ENCODE data around the gene C5. TPM values are rescaled to one million over a fixed set of nuclear protein-coding genes. Genes with fewer than 3 reads are reported as not detected.

The C5 gene
- total and polyA plus RNA-seq, 8 donors: 5.2 to 29.9 (median 14.6) TPM

GRCh38 chr9:120979797-120980196 lies 70.3 kb downstream of the C5 start:
- Histone ChIP-seq H3K9me3 (no peaks in the 10 kb centered on the region), H3K4me3 (no peak overlapping the region), H3K27me3 (no peaks in the 10 kb centered on the region), H3K4me1 (no peaks in the 10 kb centered on the region), H3K36me3 (no peaks in the 10 kb centered on the region), H3K27ac (no peak overlapping the region)
- WGBS, 2 donors: 88 to 90% methylated on average over 8 of the region's 8 CpGs
- TF ChIP-seq, protein P1, sequence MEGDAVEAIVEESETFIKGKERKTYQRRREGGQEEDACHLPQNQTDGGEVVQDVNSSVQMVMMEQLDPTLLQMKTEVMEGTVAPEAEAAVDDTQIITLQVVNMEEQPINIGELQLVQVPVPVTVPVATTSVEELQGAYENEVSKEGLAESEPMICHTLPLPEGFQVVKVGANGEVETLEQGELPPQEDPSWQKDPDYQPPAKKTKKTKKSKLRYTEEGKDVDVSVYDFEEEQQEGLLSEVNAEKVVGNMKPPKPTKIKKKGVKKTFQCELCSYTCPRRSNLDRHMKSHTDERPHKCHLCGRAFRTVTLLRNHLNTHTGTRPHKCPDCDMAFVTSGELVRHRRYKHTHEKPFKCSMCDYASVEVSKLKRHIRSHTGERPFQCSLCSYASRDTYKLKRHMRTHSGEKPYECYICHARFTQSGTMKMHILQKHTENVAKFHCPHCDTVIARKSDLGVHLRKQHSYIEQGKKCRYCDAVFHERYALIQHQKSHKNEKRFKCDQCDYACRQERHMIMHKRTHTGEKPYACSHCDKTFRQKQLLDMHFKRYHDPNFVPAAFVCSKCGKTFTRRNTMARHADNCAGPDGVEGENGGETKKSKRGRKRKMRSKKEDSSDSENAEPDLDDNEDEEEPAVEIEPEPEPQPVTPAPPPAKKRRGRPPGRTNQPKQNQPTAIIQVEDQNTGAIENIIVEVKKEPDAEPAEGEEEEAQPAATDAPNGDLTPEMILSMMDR (IDR thresholded peaks at IDR 0.05): no peak
- DNase-seq: no peak
- no peak for FAIRE-seq
- no peak for ATAC-seq
- intact Hi-C loops (cut with DNase I): loop anchor here in 1 of 3 donors (10.0 kb wide), 1 partner anchor 75 kb away; the partner anchor contains the start of gene C5

GRCh38 chr9:120978987-120979386 lies 71.1 kb downstream of the C5 start:
- Histone ChIP-seq H3K4me1 (no peaks in the 10 kb centered on the region), H3K27me3 (no peaks in the 10 kb centered on the region), H3K4me3 (no peak overlapping the region), H3K9me3 (no peaks in the 10 kb centered on the region), H3K27ac (no peak overlapping the region), H3K36me3 (no peaks in the 10 kb centered on the region)
- TF ChIP-seq, protein P1 (IDR thresholded peaks at IDR 0.05): no peak
- FAIRE-seq: no peak
- intact Hi-C loops (cut with DNase I): no loop called here
- WGBS, 2 donors: 86 to 93% methylated on average over 3 of the region's 3 CpGs
- no peak for ATAC-seq
- DNase-seq: no peak

GRCh38 chr9:120977321-120977720 lies 72.8 kb downstream of the C5 start:
- intact Hi-C loops (cut with DNase I): no loop called here
- Histone ChIP-seq H3K4me1 (no peaks in the 10 kb centered on the region), H3K9me3 (no peaks in the 10 kb centered on the region), H3K27ac (no peak overlapping the region), H3K4me3 (no peak overlapping the region), H3K36me3 (no peaks in the 10 kb centered on the region), H3K27me3 (no peaks in the 10 kb centered on the region)
- TF ChIP-seq, protein P1 (IDR thresholded peaks at IDR 0.05): no peak
- 0 to 38% methylated on average over 1 of the region's 1 CpG for WGBS, 2 donors
- ATAC-seq (no peak), DNase-seq (no peak), FAIRE-seq (no peak)

- no peak for FAIRE-seq
- H3K4me1 ChIP-seq: no peaks in the 10 kb centered on the region
- no peak overlapping the region for H3K27ac ChIP-seq
- intact Hi-C loops (cut with DNase I): no loop called here
- no peak for ATAC-seq
- no peak for DNase-seq
- no peaks in the 10 kb centered on the region for H3K36me3 ChIP-seq
- no peaks in the 10 kb centered on the region for H3K9me3 ChIP-seq
- WGBS, 2 donors: 81 to 86% methylated on average over 1 of the region's 1 CpG
- no peaks in the 10 kb centered on the region for H3K27me3 ChIP-seq
- H3K4me3 ChIP-seq: no peak overlapping the region
- TF ChIP-seq, protein P1 (IDR thresholded peaks at IDR 0.05): no peak
These were observed 75.2 kb downstream of the C5 start for GRCh38 chr9:120974921-120975320.

DNA sequence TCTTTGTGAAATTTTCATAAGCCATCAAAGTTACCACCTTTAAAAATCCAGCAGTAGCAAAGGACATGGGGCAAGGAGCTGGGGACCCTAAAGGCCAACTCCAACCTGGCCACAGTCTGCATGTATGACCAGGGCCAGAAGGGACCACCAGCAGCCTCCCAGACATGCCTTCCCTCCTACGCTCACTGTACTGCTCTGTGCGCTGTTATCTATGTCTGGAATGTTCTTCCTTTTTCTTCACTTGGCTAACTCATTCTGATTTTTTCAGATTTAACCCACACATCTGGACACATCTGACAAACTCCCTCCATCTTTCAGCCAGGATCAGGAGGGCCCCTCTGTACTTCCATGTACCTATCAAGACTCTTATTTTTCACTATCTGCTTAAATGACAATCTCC lies 75.9 kb downstream of the C5 start:
- DNase-seq: no peak
- H3K4me1 ChIP-seq: no peaks in the 10 kb centered on the region
- H3K9me3 ChIP-seq: no peaks in the 10 kb centered on the region
- TF ChIP-seq, protein P1 (IDR thresholded peaks at IDR 0.05): no peak
- intact Hi-C loops (cut with DNase I): no loop called here
- WGBS, 2 donors: 93 to 97% methylated on average over 2 of the region's 2 CpGs
- no peaks in the 10 kb centered on the region for H3K36me3 ChIP-seq
- H3K27me3 ChIP-seq: no peaks in the 10 kb centered on the region
- no peak for FAIRE-seq
- H3K27ac ChIP-seq: no peak overlapping the region
- no peak overlapping the region for H3K4me3 ChIP-seq
- no peak for ATAC-seq
